ENCODE results near the gene PIRT. TPM values are rescaled to one million over a fixed set of nuclear protein-coding genes. Genes with fewer than 3 reads are reported as not detected.

PIRT gene
- not detected for total RNA-seq (2021; fragmentation: NEBNext Ultra II Directional; extraction: Animal tissue kit (Norgen Biotek cat#: 25700))
- long read RNA-seq, result 0 reads

- Mint-ChIP-seq H3K36me3 (ENCODE audit: low read depth) (no peaks in the 10 kb centered on the region), H3K27me3 (ENCODE audit: insufficient read depth) (peaks cover 7% of the 10 kb centered on the region; the same call in 1 of the 2 replicates), H3K27ac (no peak within 1 kb of the TSS)
These were observed at the start of gene PIRT for GRCh38 chr17:10837921-10838320. TSS of gene PIRT (minus strand) at chr17:10838087. CDS start at chr17:10825645, 12,442 bp downstream.

GRCh38 chr17:10881959-10882358 is 44.1 kb upstream of the PIRT start:
- Mint-ChIP-seq H3K4me1 (ENCODE audit: low read depth) (no peaks in the 10 kb centered on the region), H3K27ac (no peak overlapping the region), H3K9me3 (peaks cover 19% of the 10 kb centered on the region), H3K4me3 (no peak overlapping the region), H3K27me3 (ENCODE audit: insufficient read depth) (no peaks in the 10 kb centered on the region), H3K36me3 (ENCODE audit: low read depth) (no peaks in the 10 kb centered on the region)
- no peak for DNase-seq
- TF ChIP-seq CTCF (IDR thresholded peaks at IDR 0.05), result no peak

More at GRCh38 chr17:10837921-10838320, at the start of gene PIRT:
- TF ChIP-seq CTCF (IDR thresholded peaks at IDR 0.05), result no peak
- no peak for DNase-seq
- no peak within 1 kb of the TSS for H3K4me3 Mint-ChIP-seq
- H3K9me3 Mint-ChIP-seq, result no peaks in the 10 kb centered on the region
- H3K4me1 Mint-ChIP-seq (ENCODE audit: low read depth), result no peaks in the 10 kb centered on the region

GRCh38 chr17:10879190-10879836 is 41.4 kb upstream of the PIRT start:
- Mint-ChIP-seq H3K36me3 (ENCODE audit: low read depth) (no peaks in the 10 kb centered on the region), H3K4me1 (ENCODE audit: low read depth) (no peaks in the 10 kb centered on the region), H3K27me3 (ENCODE audit: insufficient read depth) (no peaks in the 10 kb centered on the region), H3K27ac (no peak overlapping the region), H3K4me3 (no peak overlapping the region), H3K9me3 (no peaks in the 10 kb centered on the region; the same call in 1 of the 2 replicates)
- peak; percentile 22; the same call in 1 of the 2 replicates for TF ChIP-seq CTCF (IDR thresholded peaks at IDR 0.05)
- no peak for DNase-seq

GRCh38 chr17:10875984-10876555 is 38.2 kb upstream of the PIRT start:
- peak; percentile 6 for DNase-seq
- peak; percentile 85 for TF ChIP-seq CTCF (IDR thresholded peaks at IDR 0.05)
- H3K27me3 Mint-ChIP-seq (ENCODE audit: insufficient read depth), result no peaks in the 10 kb centered on the region; the same call in 1 of the 2 replicates
- no peaks in the 10 kb centered on the region for H3K36me3 Mint-ChIP-seq (ENCODE audit: low read depth)
- peaks cover 5% of the 10 kb centered on the region for H3K9me3 Mint-ChIP-seq
- no peak overlapping the region for H3K4me3 Mint-ChIP-seq
- H3K4me1 Mint-ChIP-seq (ENCODE audit: low read depth), result no peaks in the 10 kb centered on the region
- H3K27ac Mint-ChIP-seq, result no peak overlapping the region

- Mint-ChIP-seq H3K27me3 (ENCODE audit: insufficient read depth) (no peaks in the 10 kb centered on the region; the same call in 1 of the 2 replicates), H3K4me3 (no peak overlapping the region)
These were observed 37.6 kb upstream of the PIRT start for GRCh38 chr17:10875430-10875851.

More at GRCh38 chr17:10875430-10875851, 37.6 kb upstream of the PIRT start:
- H3K4me1 Mint-ChIP-seq (ENCODE audit: low read depth), result no peaks in the 10 kb centered on the region
- no peak overlapping the region for H3K27ac Mint-ChIP-seq
- peaks cover 9% of the 10 kb centered on the region for H3K9me3 Mint-ChIP-seq
- no peak for TF ChIP-seq CTCF (IDR thresholded peaks at IDR 0.05)
- DNase-seq, result no peak
- H3K36me3 Mint-ChIP-seq (ENCODE audit: low read depth), result no peaks in the 10 kb centered on the region

Measured in HFFc6 (cell line).